ENCODE results near the gene AVPR1B.
"Not testable (repeated sequence)": the region's sequence is repeated elsewhere in the genome, so short reads cannot be mapped to it uniquely, and the experiment has no call there.

AVPR1B gene

DNA sequence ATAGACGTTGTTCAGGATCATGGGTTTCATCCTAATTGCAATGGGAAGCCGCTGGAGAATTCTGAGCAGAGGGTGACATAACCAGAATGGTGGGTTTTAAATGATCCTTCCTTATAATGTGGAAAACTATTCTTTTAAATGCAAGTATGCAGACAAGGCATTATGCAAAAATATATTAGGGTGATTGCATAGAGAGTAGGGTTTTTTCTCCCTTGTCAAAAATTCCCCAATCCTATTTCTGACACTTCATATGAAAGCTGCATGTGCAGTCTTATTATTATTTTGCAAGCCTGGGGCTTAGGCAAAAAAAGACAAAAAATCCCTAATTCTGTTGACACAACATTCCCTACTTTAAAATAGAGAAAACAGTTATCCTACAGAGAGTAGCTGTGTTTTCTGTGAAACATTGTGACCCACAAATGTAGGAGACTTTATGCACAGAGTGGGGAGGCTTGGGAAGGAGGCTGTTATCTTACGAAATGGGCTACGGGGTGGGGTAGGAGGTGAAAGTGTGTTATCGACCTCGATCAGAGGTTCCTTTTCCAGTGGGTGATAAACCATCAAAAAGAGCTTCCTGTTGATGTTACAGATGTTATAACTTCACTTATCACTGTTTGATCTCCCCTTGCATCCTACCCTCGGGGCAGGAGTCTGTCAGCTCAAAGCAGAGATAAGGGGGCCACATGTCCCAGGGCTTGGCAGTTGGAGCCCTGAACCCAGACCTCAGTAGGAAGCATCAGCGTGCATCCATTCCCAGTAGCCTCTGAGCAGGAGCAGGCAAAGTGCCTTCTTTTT, 37.0 kb downstream of the AVPR1B start:
- no peak for DNase-seq (ENCODE audit: low spot score)

DNA sequence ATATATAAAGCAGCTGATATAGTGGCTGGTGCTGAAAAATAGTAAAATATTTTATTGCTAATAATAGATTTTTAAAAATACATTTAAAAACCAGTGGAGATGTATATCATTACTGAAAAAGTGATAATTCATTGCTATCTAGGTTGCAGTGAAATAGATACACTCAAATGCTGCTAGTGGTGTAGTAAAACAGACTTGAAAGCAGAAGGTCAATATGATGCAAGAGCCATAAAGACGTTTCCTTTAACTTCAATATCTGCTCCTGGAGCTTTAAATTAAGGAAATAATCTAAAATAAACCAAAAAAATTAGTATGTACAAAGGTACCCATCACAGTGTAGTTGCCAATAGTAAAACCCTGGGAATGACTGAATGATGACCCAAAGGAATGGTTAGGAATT, 38.1 kb downstream of the AVPR1B start:
- no peak for DNase-seq (ENCODE audit: low spot score)

DNA sequence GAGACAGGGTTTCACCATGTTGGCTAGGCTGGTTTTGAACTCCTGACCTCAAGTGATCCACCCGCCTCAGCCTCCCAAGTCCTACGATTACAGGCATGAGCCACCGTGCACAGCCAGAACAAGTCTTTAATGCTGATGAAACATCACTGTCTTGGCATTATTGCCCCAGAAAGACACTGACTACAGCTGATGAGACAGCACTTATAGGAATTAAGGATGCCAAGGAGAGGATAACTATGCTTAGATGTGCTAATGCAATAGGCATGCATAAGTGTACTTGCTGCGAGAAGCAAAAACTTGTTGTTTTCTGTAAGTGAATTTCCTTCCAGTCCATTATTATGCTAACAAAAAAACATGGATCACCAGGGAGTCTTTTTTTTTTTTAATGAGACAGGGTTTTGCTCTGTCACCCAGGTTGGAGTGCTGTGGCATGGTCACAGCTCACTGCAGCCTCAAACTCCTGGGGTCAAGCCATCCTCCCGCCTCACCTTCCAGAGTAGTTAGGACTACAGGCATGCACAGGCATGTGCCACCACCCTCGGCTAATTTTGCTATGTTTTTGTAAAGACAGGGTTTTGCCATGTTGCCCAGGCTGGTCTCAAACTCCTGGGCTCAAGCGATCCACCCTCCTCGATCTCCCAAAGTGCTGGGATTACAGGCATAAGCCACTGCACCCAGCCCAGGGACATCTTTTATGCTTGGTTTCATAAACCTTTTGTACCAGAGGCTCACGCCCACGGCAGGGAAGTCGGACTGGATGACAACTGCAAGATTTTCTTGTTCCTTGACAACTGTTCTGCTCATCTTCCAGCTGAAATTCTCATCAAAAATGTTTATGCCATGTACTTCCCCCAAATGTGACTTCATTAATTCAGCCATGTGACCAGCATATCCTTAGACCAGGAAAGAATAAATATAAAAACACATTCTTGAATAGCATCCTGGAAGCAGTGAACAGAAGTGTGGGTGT, 41.1 kb downstream of the AVPR1B start:
- no peak for DNase-seq (ENCODE audit: low spot score)

DNA sequence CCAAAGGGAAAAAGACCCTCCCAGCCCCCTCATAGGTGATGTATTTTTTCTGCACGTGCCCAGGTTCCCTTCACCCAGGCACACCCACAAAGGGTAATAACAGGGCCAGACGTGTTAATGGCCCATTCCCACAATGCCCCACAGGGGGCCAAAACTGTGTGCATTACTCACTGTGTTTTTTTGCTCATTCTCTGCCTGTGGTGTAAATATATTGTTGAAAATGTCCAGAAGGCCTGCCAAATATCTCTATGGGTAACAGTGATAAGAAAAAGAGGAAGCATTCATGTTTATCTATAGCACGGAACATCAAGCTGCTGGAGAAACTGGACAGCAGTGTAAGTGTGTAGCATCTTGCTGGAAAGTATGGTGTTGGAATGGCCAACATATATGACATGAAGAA, 42.3 kb downstream of the AVPR1B start:
- no peak for DNase-seq (ENCODE audit: low spot score)

DNA sequence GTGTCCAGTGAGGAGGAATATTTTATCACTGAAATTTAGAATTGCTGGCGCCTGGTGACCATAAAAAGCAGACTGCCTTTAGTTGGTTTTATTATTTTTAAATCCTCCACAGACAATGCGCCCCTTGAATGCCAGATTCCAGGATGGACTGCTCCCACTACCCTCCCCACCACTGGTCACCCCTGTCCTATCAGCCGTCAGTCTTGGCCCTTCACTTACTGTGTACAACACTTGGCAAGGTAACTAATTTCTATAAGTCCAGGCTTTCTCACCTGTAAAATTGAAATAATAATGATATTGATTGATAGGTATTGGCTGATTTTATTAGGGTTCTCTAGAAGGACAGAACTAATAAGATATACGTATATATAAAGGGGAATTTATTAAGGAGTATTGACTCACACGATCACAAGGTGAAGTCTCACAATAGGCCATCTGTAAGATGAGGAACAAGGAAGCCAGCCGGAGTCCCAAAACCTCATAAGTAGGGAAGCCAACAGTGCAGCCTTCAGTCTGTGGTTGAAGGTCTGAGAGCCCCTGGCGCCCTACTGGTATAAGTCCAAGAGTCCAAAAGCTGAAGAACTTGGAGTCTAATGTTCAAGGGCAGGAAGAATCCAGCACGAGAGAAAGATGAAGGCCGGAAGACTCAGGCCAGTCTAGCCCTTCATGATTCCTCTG, 46.4 kb downstream of the AVPR1B start:
- no peak for DNase-seq (ENCODE audit: low spot score)

DNA sequence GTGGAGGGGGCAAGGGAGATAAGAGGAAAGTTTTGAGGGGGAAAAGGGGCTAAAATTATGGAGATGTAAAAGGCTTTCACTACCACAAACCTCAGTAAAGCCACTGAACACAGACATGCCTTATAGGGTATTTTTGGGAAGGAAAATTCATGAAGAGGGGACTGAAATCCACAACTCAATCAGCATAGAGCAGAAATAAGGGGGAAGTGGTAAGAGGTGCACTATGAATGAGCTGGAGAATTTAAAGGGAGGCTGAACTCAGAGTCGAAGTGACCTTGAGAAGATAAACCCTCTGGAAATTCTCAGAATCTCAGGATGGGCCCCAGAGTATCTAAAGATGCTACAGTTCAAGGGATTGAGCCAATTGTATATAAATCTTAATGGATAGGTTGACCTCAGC, 48.9 kb downstream of the AVPR1B start:
- DNase-seq (ENCODE audit: low spot score), result no peak

DNA sequence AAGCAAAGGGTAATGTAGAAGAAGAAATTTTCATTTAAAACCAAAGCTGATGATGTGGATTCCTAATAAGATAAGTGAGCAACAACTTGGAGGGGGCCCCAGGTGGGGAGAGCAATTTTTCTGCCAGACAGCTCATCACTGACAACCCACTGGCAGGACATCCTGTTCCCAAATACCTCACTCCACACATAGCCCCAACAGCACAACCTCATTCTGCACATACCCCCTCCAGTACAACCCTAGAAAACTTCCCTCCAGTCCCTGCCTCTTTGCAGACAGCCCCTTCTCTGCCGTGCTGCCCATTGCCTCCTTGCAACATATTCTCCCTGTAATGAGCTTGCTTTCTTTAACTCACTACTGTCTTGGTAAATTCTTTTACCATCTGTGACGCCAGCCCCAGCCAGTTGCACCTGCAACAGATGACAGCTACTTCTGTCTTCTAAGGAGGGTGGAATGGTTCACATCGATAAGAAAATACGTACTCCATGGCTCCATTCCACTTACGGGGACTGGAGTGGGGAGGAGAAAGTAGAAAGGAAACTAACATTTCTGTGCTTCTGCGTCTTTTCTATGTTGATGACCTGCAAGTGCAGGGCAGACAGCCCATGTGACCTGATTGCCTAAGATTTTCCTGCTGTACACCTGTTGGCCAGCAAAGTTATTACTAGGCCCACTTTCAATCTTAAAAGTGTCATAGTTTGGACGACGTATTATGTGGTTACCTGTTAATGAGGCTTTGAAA, 49.5 kb downstream of the AVPR1B start:
- DNase-seq (ENCODE audit: low spot score), result no peak

DNA sequence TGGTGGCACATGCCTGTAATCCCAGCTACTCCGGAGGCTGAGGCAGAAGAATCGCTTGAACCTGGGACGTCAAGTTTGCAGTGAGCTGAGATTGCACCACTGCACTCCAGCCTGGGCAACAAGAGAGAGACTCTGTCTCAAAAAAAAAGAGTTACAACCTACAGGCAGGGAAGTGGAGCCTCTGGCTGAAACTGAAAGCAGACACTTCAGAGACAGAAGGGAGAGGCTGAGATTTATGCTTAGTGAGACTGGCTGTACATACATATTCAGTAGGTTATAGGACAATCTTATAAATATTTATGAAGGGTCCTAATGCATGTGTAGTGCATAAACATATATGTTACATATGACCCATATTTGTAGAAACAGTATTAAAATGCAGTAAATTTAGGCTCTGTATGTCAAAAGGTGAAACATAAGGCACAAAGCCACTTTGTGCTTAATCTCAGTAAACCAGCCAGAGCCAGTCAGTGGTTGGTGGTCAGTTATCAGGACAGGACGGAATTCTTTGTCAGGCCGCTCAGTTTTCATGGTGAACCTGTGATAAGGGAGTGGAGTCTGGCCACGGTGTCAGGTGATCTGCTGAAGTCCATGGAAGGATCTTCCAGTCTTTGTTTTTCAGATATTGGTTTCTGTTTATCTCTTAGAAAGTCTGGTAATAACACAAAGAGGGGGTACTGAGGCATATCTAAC, 50.6 kb downstream of the AVPR1B start:
- DNase-seq (ENCODE audit: low spot score), result no peak

DNA sequence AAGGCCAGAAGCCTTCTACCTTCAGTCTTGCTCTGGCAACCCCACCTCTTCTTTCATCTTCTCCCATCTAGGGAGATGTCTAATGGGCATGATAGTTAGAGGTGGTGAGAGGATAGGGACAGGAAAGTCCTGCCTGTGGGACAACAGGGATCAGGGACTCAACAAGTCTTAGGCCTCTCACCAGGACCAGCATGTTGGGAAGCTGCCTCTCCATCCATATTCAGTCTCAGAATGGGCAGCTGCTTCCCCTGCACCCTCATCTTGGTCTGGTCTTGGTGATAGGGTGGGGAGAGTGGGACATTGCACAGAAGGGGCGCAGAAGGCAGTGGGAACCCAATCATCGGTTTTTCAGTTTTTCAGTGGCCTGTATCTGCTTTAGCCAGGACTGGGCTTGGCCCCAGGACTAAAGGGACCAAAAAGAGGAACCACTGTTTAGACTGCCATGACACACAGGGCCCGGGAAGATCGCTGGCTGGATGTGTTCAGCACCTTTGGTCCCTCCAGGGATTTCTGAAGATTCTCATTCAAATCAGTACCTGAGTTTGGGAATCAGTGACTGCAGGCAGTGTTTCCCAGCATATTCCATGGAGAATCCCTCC, 51.5 kb downstream of the AVPR1B start:
- DNase-seq (ENCODE audit: low spot score), result no peak

DNA sequence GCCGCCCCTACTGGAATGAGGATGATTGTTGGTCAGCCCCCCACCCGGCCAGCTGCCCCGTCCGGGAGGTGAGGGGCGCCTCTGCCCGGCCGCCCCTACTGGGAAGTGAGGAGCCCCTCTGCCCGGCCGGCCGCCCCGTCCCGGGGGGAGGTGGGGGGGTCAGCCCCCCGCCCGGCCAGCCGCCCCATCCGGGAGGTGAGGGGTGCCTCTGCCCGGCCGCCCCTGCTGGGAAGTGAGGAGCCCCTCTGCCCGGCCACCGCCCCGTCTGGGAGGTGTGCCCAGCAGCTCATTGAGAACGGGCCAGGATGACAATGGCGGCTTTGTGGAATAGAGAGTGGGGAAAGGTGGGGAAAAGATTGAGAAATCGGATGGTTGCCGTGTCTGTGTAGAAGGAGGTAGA, 52.7 kb downstream of the AVPR1B start:
- DNase-seq (ENCODE audit: low spot score), result not testable (repeated sequence)

DNA sequence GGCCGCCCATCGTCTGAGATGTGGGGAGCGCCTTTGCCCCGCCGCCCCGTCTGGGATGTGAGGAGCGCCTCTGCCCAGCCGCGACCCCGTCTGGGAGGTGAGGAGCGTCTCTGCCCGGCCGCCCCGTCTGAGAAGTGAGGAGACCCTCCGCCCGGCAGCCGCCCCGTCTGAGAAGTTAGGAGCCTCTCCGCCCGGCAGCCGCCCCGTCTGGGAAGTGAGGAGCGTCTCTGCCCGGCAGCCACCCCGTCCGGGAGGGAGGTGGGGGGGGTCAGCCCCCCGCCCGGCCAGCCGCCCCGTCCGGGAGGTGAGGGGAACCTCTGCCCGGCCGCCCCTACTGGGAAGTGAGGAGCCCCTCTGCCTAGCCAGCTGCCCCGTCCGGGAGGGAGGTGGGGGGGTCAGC, 53.2 kb downstream of the AVPR1B start:
- DNase-seq (ENCODE audit: low spot score), result not testable (repeated sequence)

DNA sequence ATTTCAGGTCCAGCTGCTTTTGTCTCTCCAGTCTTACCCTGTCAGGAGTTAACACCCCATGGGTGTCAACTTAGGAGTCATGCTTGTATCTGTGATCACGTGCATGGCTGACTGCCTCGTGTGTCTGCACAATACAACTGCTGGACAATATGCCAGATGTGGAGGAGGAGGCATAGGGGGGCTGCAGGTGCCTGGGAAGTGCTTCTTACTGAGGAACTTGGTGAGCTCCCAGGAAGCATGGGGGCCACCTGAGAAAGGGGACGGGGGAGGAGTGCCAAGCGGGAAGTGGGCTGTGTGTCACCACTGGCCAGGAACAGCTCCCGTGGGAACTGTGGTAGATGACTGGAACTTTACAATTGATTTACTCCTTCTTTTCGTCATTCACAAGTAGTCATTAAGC, 54.7 kb downstream of the AVPR1B start:
- no peak for DNase-seq (ENCODE audit: low spot score)

DNA sequence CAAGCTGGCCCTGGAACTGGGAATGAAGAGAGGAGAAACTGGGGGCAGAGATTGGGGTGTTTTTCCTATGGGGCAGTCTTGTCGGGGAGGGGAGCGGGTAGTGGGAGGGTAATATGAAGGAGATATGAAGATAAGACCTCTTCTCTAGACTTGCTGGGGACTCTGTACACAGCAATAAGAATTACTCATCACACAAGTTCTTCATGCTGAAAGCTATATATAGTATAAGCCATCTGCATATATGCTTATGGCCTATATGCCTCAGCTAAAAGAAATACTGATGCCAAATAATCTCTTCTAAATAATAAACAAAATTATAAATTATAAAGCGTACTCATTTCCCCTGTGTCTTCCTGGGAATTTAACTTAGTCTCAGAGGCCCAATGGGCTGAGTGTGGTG, 56.3 kb downstream of the AVPR1B start:
- no peak for DNase-seq (ENCODE audit: low spot score)

Measured in CD4-positive, alpha-beta T cell treated with Interleukin-2 at 100 ng/mL for 4 hours (primary cell).